ENCODE data around the gene FGD3. TPM values are rescaled to one million over a fixed set of nuclear protein-coding genes. Genes with fewer than 3 reads are reported as not detected.
A peak's percentile ranks its signal among the peaks of the same experiment; 100 is the strongest.

The FGD3 gene
- total RNA-seq, 6 experiments from 2014 or later: 1.7 to 3.1 (median 2.4) TPM

DNA sequence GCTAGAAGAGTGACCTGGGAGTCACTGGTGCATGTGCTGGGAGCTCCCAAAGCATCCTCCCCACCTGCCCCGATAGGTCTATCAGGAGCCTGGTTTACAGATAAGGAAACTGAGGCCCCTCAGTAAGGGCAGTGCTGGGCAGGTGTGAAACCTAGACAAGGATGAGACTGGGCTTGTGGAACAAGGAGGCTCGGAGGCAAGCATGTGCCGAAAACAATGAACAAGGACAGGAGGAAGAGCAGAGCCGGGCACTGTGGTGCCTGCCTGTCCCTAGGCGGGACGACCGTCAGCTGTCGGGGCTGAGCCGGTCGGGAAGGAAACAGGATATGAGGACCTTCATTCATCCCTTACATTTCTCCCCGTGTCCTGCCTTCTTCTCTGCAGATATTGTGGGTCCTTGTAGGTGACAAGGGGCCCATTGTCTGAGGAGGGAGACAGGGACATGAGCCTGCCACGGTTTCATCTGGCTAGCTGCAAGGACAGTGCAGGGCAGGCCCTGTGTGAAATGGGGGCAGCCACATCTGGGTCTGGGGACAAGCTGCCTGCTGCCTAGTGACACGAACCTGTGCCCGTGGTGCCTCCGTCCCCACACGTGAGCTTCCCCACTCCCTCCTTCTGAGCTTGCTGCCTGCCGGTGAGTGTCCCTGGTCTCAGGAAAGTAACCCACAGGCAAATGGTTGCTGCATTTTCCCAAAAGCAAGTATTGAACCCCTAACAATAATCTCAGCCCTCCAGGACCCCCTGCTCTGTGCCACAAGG, 18.6 kb downstream of the FGD3 start:
- Histone ChIP-seq H3K27ac (peak overlapping the region in 1 of 3 donors; percentile 63), H3K36me3 (no peaks in the 10 kb centered on the region), H3K4me1 (no peaks in the 10 kb centered on the region), H3K4me3 (peak overlapping the region in 2 of 3 donors; percentile 6 to 41), H3K27me3 (no peaks in the 10 kb centered on the region), H3K9me3 (no peaks in the 10 kb centered on the region)
- TF ChIP-seq, protein P1, sequence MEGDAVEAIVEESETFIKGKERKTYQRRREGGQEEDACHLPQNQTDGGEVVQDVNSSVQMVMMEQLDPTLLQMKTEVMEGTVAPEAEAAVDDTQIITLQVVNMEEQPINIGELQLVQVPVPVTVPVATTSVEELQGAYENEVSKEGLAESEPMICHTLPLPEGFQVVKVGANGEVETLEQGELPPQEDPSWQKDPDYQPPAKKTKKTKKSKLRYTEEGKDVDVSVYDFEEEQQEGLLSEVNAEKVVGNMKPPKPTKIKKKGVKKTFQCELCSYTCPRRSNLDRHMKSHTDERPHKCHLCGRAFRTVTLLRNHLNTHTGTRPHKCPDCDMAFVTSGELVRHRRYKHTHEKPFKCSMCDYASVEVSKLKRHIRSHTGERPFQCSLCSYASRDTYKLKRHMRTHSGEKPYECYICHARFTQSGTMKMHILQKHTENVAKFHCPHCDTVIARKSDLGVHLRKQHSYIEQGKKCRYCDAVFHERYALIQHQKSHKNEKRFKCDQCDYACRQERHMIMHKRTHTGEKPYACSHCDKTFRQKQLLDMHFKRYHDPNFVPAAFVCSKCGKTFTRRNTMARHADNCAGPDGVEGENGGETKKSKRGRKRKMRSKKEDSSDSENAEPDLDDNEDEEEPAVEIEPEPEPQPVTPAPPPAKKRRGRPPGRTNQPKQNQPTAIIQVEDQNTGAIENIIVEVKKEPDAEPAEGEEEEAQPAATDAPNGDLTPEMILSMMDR (IDR thresholded peaks at IDR 0.05): no peak
- no peak for TF ChIP-seq POLR2A (IDR thresholded peaks at IDR 0.05)
- intact Hi-C loops (cut with DNase I): no loop called here
- DNase-seq (peak in 1 of 3 donors; percentile 41), ATAC-seq (no peak)
- WGBS (ENCODE audit: insufficient coverage, low coverage, low lambda C conversion rate, missing lambda C conversion rate): 39% methylated on average over 8 of the region's 17 CpGs

- H3K36me3 ChIP-seq: no peaks in the 10 kb centered on the region
- H3K27me3 ChIP-seq: no peaks in the 10 kb centered on the region
- no peak for TF ChIP-seq POLR2A (IDR thresholded peaks at IDR 0.05)
- intact Hi-C loops (cut with DNase I): no loop called here
- no peaks in the 10 kb centered on the region for H3K4me1 ChIP-seq
- no peak for ATAC-seq
- no CpG with 5 or more reads among the region's 5 CpGs for WGBS (ENCODE audit: insufficient coverage, low coverage, low lambda C conversion rate, missing lambda C conversion rate)
- no peaks in the 10 kb centered on the region for H3K9me3 ChIP-seq
- no peak overlapping the region for H3K27ac ChIP-seq
- no peak for DNase-seq
- no peak overlapping the region for H3K4me3 ChIP-seq
These were observed 19.1 kb downstream of the FGD3 start for GRCh38 chr9:92966518-92966800.

- 0% methylated on average over 1 of the region's 8 CpGs for WGBS (ENCODE audit: insufficient coverage, low coverage, low lambda C conversion rate, missing lambda C conversion rate)
- intact Hi-C loops (cut with DNase I): no loop called here
- no peak overlapping the region for H3K4me3 ChIP-seq
- H3K9me3 ChIP-seq: no peaks in the 10 kb centered on the region
- no peaks in the 10 kb centered on the region for H3K36me3 ChIP-seq
- TF ChIP-seq, protein P1 (IDR thresholded peaks at IDR 0.05): no peak
- TF ChIP-seq POLR2A (IDR thresholded peaks at IDR 0.05): no peak
- DNase-seq (no peak), ATAC-seq (no peak)
- H3K27ac ChIP-seq: no peak overlapping the region
- no peaks in the 10 kb centered on the region for H3K27me3 ChIP-seq
- H3K4me1 ChIP-seq: no peaks in the 10 kb centered on the region
These were observed 20.8 kb downstream of the FGD3 start for GRCh38 chr9:92968081-92968480.

GRCh38 chr9:92969516-92970466, 22.5 kb downstream of the FGD3 start:
- intact Hi-C loops (cut with DNase I): no loop called here
- ATAC-seq (no peak), DNase-seq (no peak)
- Histone ChIP-seq H3K27ac (no peak overlapping the region), H3K36me3 (no peaks in the 10 kb centered on the region), H3K27me3 (no peaks in the 10 kb centered on the region), H3K9me3 (no peaks in the 10 kb centered on the region), H3K4me1 (no peaks in the 10 kb centered on the region), H3K4me3 (no peak overlapping the region)
- WGBS (ENCODE audit: insufficient coverage, low coverage, low lambda C conversion rate, missing lambda C conversion rate): 88% methylated on average over 5 of the region's 19 CpGs
- TF ChIP-seq, protein P1 (IDR thresholded peaks at IDR 0.05): no peak
- TF ChIP-seq POLR2A (IDR thresholded peaks at IDR 0.05): no peak

- no peak for DNase-seq
These were observed 23.2 kb downstream of the FGD3 start for GRCh38 chr9:92970467-92970923.

More at GRCh38 chr9:92970467-92970923, 23.2 kb downstream of the FGD3 start:
- Histone ChIP-seq H3K9me3 (no peaks in the 10 kb centered on the region), H3K36me3 (no peaks in the 10 kb centered on the region), H3K4me3 (no peak overlapping the region), H3K4me1 (no peaks in the 10 kb centered on the region), H3K27me3 (no peaks in the 10 kb centered on the region), H3K27ac (no peak overlapping the region)
- intact Hi-C loops (cut with DNase I): no loop called here
- WGBS (ENCODE audit: insufficient coverage, low coverage, low lambda C conversion rate, missing lambda C conversion rate): 67% methylated on average over 3 of the region's 5 CpGs
- TF ChIP-seq, protein P1 (IDR thresholded peaks at IDR 0.05): no peak
- TF ChIP-seq POLR2A (IDR thresholded peaks at IDR 0.05): no peak
- no peak for ATAC-seq

All from right lobe of liver (tissue), 6 donors.